Tibial artery (tissue), 4 donors: ENCODE results near the gene KRT3.

Source experiments
- DNase-seq, 2 donors: peaks; one replicate each; pipeline ENCODE4 v3.0.0-alpha.2; 2019
- H3K27ac ChIP-seq, 2 donors: fragments of 200-600 bp; sonication (generic) in 1 of 2; 1 replicate in 1 of 2; 2 replicates in 1 of 2; pipeline ENCODE4 v1.5.1; 2018 to 2019; ENCODE audit warnings: mild to moderate bottlenecking in 1 of 2
- H3K27me3 ChIP-seq, 2 donors: fragments of 200-600 bp; sonication (generic) in 1 of 2; one replicate each; pipeline versions ENCODE4 v1.5.1 to v1.6.0; 2016 to 2019
- H3K36me3 ChIP-seq, 3 donors: fragments of 200-600 bp; sonication (generic) in 2 of 3; one replicate each; pipeline ENCODE4 v1.5.1; 2016 to 2019; ENCODE audit warnings: mild to moderate bottlenecking in 2 of 3
- H3K4me1 ChIP-seq, 4 donors: fragments of 200-600 bp; sonication (generic) in 2 of 4; 1 replicate in 3 of 4; 2 replicates in 1 of 4; pipeline ENCODE4 v1.5.1; 2016 to 2019
- H3K4me3 ChIP-seq, 2 donors: fragments of 200-600 bp; sonication (generic) in 1 of 2; 1 replicate in 1 of 2; 2 replicates in 1 of 2; pipeline ENCODE4 v1.5.1; 2018 to 2019; ENCODE audit warnings: mild to moderate bottlenecking in 2 of 2
- H3K9me3 ChIP-seq, 3 donors: fragments of 200-600 bp; sonication (generic) in 1 of 3; one replicate each; pipeline ENCODE4 v1.5.1; 2016 to 2019
- CTCF ChIP-seq, 2 experiments: fragments of 200-600 bp in 1 of 2; fragments of 450-650 bp in 1 of 2; IDR thresholded peaks; one replicate each; pipeline ENCODE4 v1.5.1; 2017 to 2019; ENCODE audit warnings: antibody characterized with exemption in 2 of 2, mild to moderate bottlenecking in 1 of 2, moderate library complexity in 1 of 2
- intact Hi-C: fragments of 100-400 bp; cut with DNase I; formaldehyde crosslinking; loops from one replicate; pipeline ENCODE4 v1.15.0; 2023; ENCODE audit warnings: low total_unique reads

Gene KRT3

GRCh38 chr12:52800259-52800917, 4.5 kb upstream of the KRT3 start:
- no peaks in the 10 kb centered on the region for H3K27me3 ChIP-seq
- H3K36me3 ChIP-seq: no peaks in the 10 kb centered on the region
- no peak for TF ChIP-seq CTCF (IDR thresholded peaks at IDR 0.05)
- no peak overlapping the region for H3K27ac ChIP-seq
- no peaks in the 10 kb centered on the region for H3K4me1 ChIP-seq
- H3K9me3 ChIP-seq: no peaks in the 10 kb centered on the region
- H3K4me3 ChIP-seq: no peak overlapping the region
- DNase-seq: no peak
- intact Hi-C loops: no loop called here

- intact Hi-C loops: no loop called here
- H3K27ac ChIP-seq: no peak overlapping the region
- no peaks in the 10 kb centered on the region for H3K4me1 ChIP-seq
- TF ChIP-seq CTCF (IDR thresholded peaks at IDR 0.05): no peak
- no peak overlapping the region for H3K4me3 ChIP-seq
- H3K9me3 ChIP-seq: no peaks in the 10 kb centered on the region
- DNase-seq: no peak
- H3K36me3 ChIP-seq: no peaks in the 10 kb centered on the region
- H3K27me3 ChIP-seq: no peaks in the 10 kb centered on the region
Observed at GRCh38 chr12:52799505-52800211, 3.7 kb upstream of the KRT3 start.

GRCh38 chr12:52798671-52799504, 3.0 kb upstream of the KRT3 start:
- Histone ChIP-seq H3K9me3 (no peaks in the 10 kb centered on the region), H3K36me3 (no peaks in the 10 kb centered on the region), H3K4me1 (no peaks in the 10 kb centered on the region), H3K27ac (no peak overlapping the region), H3K27me3 (no peaks in the 10 kb centered on the region), H3K4me3 (no peak overlapping the region)
- intact Hi-C loops: no loop called here
- no peak for TF ChIP-seq CTCF (IDR thresholded peaks at IDR 0.05)
- DNase-seq: no peak

- Histone ChIP-seq H3K27ac (no peak overlapping the region), H3K27me3 (peaks cover 0 to under 1% of the 10 kb centered on the region in 2 donors), H3K4me1 (no peaks in the 10 kb centered on the region), H3K4me3 (no peak overlapping the region), H3K9me3 (no peaks in the 10 kb centered on the region), H3K36me3 (no peaks in the 10 kb centered on the region)
- TF ChIP-seq CTCF (IDR thresholded peaks at IDR 0.05): no peak
- intact Hi-C loops: no loop called here
- DNase-seq: no peak
Observed at GRCh38 chr12:52798003-52798670, 2.2 kb upstream of the KRT3 start.

- Histone ChIP-seq H3K36me3 (no peaks in the 10 kb centered on the region), H3K4me3 (no peak overlapping the region), H3K27ac (no peak overlapping the region), H3K4me1 (no peaks in the 10 kb centered on the region), H3K9me3 (no peaks in the 10 kb centered on the region), H3K27me3 (peaks cover 0 to 4% of the 10 kb centered on the region in 2 donors)
- no peak for DNase-seq
- no peak for TF ChIP-seq CTCF (IDR thresholded peaks at IDR 0.05)
- intact Hi-C loops: no loop called here
Observed at GRCh38 chr12:52797529-52797894, 1.6 kb upstream of the KRT3 start.
